ENCODE data around the gene NPR3. TPM values are rescaled to one million over a fixed set of nuclear protein-coding genes. Genes with fewer than 3 reads are reported as not detected.

Gene NPR3
- 13.8 to 20.7 TPM (median 15.7 TPM) in 5 replicates for total RNA-seq (2022; extraction: Qiagen RNA extraction)

GRCh38 chr5:32710550-32711361 is at the start of gene NPR3:
Gene NPR3, plus strand, starts transcription at chr5:32711321. Its CDS starts 456 bp downstream, at chr5:32711777.

Other genes starting within 250 kb of the NPR3 start
- gene SUB1, start 125.8 kb upstream of the NPR3 start, total RNA-seq (2022; extraction: Qiagen RNA extraction), result 169 to 262 TPM (median 253 TPM) in 5 replicates